HUES48 (cell line): Measurements from ENCODE around the gene MYO7B.

Source experiments
- H3K27ac ChIP-seq: one replicate; pipeline ENCODE4 v1.7.0; 2013; ENCODE audit warnings: low read depth, low read length, inconsistent platforms
- H3K27me3 ChIP-seq: 2 replicates; pipeline ENCODE4 v1.6.1; 2013; ENCODE audit warnings: mild to moderate bottlenecking, low read length; ENCODE audit not compliant: control insufficient read depth, insufficient read depth
- H3K36me3 ChIP-seq: 2 replicates; pipeline ENCODE4 v1.6.1; 2013; ENCODE audit warnings: low read length; ENCODE audit not compliant: control insufficient read depth, insufficient read depth
- H3K4me1 ChIP-seq: 2 replicates; pipeline ENCODE4 v1.6.1; 2013; ENCODE audit warnings: mild to moderate bottlenecking, low read length; ENCODE audit not compliant: control insufficient read depth, insufficient read depth
- H3K4me3 ChIP-seq: 2 replicates; pipeline ENCODE4 v1.5.1; 2013; ENCODE audit warnings: mild to moderate bottlenecking, low read depth, low read length
- H3K9ac ChIP-seq: 2 replicates; pipeline ENCODE4 v1.6.1; 2013; ENCODE audit warnings: mild to moderate bottlenecking, low read depth, low read length, moderate library complexity
- H3K9me3 ChIP-seq: 2 replicates; pipeline ENCODE4 v1.6.1; 2013; ENCODE audit warnings: low read length; ENCODE audit not compliant: control insufficient read depth, insufficient read depth

The MYO7B gene

DNA sequence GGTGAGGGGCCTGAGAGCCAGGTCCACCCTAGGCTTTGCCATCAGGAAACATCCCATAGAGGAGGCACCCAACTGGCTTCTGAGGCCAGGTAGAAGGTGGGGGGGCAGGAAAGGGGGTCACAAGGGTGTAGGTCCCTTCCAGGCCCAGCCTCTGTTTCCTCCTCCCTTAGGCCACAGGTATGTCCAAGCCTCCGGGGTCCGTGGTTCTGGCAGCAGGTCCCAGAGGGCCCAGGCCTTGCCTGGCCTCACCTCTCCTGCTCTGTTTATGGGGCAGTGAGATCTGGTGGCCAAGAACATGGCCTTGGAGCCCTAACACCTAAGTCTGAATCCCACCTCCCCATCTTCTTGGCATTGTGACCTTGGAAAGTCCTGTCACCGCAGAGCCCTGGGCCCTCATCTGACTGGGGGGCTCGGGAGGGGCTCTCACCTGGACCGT lies 88.9 kb downstream of the MYO7B start:
- H3K27me3 ChIP-seq: no peaks in the 10 kb centered on the region
- H3K4me3 ChIP-seq: no peak overlapping the region
- H3K36me3 ChIP-seq: no peaks in the 10 kb centered on the region
- H3K9ac ChIP-seq: no peak overlapping the region
- no peak overlapping the region for H3K27ac ChIP-seq
- H3K9me3 ChIP-seq: no peaks in the 10 kb centered on the region
- no peaks in the 10 kb centered on the region for H3K4me1 ChIP-seq

DNA sequence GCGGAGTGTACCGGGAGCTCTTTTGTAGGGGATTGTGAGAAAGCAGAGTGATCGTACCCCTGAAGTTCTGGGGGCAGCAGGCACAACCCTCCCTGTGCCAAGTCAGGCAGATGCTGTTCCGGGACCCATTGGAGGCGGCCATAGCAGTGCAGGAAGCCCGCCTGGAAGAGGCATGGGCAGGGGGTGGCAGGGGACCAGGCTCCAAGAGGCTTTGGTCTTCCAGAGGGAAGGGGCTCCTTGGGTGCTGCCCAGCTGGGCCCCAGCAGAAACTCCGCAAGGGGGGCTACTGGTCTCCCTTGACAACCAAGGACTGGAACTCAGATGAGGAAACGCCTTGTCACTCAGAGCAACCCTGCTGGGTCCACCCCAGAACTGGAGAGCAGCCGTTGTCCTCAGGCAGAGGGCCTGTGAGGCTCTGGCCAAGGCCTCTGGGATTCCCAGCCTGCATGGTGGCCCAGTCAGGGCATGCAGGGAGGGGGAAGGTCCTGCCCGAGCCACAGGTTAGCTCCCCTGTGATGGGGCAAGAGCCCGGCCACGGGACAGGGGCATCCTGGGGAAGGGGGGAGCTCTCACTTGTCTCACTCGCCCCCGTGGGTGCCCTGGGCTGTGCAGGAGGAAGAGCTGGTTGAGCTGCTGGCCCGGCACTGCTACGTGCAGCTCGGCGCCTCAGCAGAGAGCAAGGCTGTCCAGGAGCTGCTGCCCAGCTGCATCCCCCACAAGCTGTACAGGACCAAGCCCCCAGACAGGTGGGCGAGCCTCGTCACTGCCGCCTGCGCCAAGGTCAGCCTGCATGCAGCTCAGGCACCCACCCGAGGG lies 89.5 kb downstream of the MYO7B start:
- Histone ChIP-seq H3K27ac (no peak overlapping the region), H3K4me3 (no peak overlapping the region), H3K9ac (no peak overlapping the region), H3K27me3 (no peaks in the 10 kb centered on the region), H3K9me3 (no peaks in the 10 kb centered on the region), H3K36me3 (no peaks in the 10 kb centered on the region), H3K4me1 (no peaks in the 10 kb centered on the region)

DNA sequence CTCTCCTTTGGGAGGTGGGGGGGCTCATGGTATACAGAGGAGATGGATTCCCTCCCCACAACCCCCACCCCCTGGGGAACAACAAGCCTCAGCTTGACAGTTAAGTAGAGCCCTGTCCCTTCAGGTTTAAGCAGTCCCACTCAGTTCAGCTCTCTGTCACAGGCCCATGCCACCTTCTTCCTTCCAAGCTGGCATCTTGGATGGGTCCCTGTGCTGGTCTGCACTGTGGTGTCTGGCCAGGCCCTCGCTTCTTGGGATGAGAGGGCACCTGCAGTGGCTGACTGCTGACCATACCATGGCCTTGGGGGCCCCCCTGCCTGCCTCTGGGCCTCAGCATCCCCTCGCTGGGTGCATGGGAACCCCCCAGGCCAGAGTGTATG lies 90.1 kb downstream of the MYO7B start:
- Histone ChIP-seq H3K4me3 (no peak overlapping the region), H3K36me3 (no peaks in the 10 kb centered on the region), H3K9ac (no peak overlapping the region), H3K27ac (no peak overlapping the region), H3K4me1 (no peaks in the 10 kb centered on the region), H3K9me3 (no peaks in the 10 kb centered on the region), H3K27me3 (no peaks in the 10 kb centered on the region)

- no peak overlapping the region for H3K9ac ChIP-seq
- no peak overlapping the region for H3K27ac ChIP-seq
- no peaks in the 10 kb centered on the region for H3K27me3 ChIP-seq
- H3K4me1 ChIP-seq: no peaks in the 10 kb centered on the region
- no peaks in the 10 kb centered on the region for H3K9me3 ChIP-seq
- no peak overlapping the region for H3K4me3 ChIP-seq
- no peaks in the 10 kb centered on the region for H3K36me3 ChIP-seq
Measured at GRCh38 chr2:127626175-127626574, 90.7 kb downstream of the MYO7B start.

- Histone ChIP-seq H3K4me1 (no peaks in the 10 kb centered on the region), H3K27me3 (no peaks in the 10 kb centered on the region), H3K36me3 (no peaks in the 10 kb centered on the region), H3K27ac (no peak overlapping the region), H3K4me3 (no peak overlapping the region), H3K9me3 (no peaks in the 10 kb centered on the region), H3K9ac (no peak overlapping the region)
Measured at GRCh38 chr2:127626917-127627739, 91.6 kb downstream of the MYO7B start.

DNA sequence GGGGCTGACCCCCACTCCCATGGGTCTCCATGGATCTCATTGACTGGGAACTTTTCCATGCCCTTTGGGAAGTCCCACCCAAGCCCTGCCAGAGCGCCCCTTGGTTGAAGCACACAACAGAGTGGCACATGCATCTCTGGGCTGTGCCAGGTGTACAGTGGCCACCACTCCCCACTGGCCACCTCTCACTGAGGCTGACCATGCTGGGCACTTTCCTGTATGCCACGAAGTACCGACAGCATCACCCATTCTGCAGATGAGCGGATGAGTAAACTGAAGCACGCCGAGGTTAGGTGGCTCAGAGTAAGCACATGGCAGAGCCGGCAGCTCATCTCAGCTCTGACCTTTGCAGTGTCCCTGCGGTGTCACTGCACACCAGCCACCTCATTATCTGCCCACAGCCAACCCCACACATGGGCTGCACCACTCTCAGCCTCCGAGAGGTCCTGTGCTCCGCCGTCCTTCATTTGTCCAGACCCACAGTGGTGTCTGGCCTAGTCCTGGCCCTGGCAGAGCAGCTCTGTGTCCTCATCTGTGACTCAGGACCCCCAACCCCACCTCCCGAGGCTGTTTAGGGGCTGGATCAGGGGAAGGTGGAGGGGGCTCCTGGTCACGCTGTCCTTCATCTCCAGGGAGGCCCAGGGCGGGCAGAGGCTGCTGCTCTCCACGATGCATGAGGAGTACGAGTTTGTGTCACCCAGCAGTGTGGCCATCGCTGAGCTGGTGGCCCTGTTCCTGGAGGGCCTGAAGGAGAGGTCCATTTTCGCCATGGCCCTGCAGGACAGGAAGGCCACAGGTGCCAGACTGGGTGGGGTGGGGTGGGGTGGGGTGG lies 92.5 kb downstream of the MYO7B start:
- H3K9me3 ChIP-seq: no peaks in the 10 kb centered on the region
- no peak overlapping the region for H3K9ac ChIP-seq
- no peak overlapping the region for H3K27ac ChIP-seq
- no peak overlapping the region for H3K4me3 ChIP-seq
- H3K27me3 ChIP-seq: no peaks in the 10 kb centered on the region
- no peaks in the 10 kb centered on the region for H3K36me3 ChIP-seq
- H3K4me1 ChIP-seq: no peaks in the 10 kb centered on the region

DNA sequence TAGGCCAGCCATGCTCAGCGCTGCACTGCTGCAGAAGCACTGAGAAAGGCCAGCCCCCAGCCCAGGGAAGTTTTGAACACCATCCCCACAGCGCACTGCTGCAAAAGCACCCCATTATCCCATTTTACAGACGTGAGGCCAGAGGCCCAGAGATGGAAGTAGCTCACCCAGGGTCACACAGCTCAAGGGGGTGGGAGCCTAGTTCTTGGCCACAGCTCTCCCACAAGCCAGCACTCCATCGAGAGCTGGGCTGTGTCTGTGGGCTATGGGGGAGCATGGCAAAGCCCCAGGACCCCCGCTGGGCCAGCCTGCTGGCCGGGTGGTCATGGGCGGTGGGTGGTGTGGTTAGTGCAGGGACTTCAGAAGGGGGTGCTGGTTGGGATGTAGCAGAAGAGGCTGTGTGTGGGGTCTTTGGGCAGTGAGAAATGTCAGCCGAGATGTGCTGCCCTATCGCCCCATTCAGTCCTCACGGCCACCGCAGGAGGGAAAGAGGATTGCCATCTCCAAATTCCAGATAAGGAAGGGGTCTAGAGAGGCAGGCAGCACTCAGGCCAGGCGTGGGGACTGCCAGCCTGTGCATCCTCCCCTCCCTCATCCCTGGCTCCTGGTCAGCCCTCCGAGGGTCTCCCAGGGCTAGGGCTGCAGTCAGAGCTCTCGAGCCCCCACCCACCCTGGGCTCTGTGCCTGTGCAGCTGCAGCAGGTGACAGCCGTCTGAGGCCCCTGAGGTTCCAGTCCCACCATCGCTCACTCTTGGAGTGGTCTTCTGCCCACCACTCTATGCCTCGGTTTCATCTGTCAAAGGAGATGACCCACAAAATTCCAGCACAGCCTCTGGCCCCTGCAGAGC lies 93.5 kb downstream of the MYO7B start:
- no peaks in the 10 kb centered on the region for H3K27me3 ChIP-seq
- no peak overlapping the region for H3K9ac ChIP-seq
- H3K27ac ChIP-seq: no peak overlapping the region

DNA sequence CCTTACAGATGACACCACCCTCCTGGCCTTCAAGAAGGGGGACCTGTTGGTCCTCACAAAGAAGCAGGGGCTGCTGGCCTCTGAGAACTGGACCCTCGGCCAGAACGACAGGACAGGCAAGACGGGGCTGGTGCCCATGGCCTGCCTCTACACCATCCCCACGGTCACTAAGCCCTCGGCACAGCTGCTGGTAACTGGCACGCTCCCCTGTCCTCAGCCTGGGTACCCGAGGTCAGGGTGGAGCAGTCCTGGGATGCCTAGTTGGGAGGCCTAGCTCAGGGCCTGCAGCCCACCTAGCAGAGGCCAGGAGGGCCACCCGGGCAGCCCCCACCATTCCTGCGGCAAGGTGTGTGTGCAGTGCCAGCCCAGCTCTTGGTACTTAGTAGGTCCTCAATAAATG lies 94.2 kb downstream of the MYO7B start:
- no peaks in the 10 kb centered on the region for H3K27me3 ChIP-seq
- no peaks in the 10 kb centered on the region for H3K36me3 ChIP-seq
- no peaks in the 10 kb centered on the region for H3K9me3 ChIP-seq
- H3K27ac ChIP-seq: no peak overlapping the region
- H3K9ac ChIP-seq: no peak overlapping the region
- no peak overlapping the region for H3K4me3 ChIP-seq
- H3K4me1 ChIP-seq: no peaks in the 10 kb centered on the region

More for the DNA sequence above, 93.5 kb downstream of the MYO7B start:
- H3K4me3 ChIP-seq: no peak overlapping the region
- no peaks in the 10 kb centered on the region for H3K9me3 ChIP-seq
- no peaks in the 10 kb centered on the region for H3K36me3 ChIP-seq
- no peaks in the 10 kb centered on the region for H3K4me1 ChIP-seq

DNA sequence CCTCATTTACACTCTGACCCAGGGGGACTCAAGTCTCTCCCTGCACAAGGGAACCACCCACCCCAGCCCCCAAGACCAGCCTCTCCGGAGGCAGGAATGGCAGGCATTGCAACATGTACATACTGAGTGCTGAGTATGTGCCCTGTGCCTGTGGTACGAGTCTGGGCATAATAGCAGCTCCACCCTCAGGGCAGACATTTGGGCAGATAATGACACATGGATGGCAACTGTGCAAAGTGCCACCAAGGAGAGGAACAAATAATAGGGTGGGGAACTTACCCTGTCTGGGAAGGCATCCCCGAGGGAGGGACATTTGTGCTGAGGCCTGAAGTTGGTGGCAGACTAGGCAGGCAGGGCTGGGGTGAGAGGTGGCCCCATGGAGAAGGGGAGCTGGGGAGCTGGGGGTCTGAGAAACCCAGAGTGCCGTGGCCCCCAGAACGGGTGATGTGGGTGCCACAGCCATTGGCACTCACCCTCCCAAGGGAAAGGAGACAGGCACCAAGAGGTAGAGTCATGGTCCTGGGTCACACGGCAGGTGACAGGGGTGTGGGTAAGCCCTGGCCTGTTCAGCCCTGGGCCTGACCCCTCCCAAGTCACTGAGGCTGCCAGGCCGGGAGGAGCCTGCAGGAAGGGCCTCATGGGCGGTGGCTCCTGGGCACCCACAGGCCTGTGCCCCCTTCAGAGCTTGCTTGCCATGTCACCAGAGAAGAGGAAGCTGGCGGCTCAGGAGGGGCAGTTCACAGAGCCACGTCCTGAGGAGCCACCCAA lies 94.8 kb downstream of the MYO7B start:
- no peaks in the 10 kb centered on the region for H3K9me3 ChIP-seq
- no peak overlapping the region for H3K27ac ChIP-seq
- no peak overlapping the region for H3K4me3 ChIP-seq
- no peaks in the 10 kb centered on the region for H3K27me3 ChIP-seq
- H3K9ac ChIP-seq: no peak overlapping the region
- H3K36me3 ChIP-seq: no peaks in the 10 kb centered on the region
- no peaks in the 10 kb centered on the region for H3K4me1 ChIP-seq
